ENCODE results near the gene NR0B2.
A peak's percentile ranks its signal among the peaks of the same experiment; 100 is the strongest.
"Not testable (repeated sequence)": the region's sequence is repeated elsewhere in the genome, so short reads cannot be mapped to it uniquely, and the experiment has no call there.

Gene NR0B2

GRCh38 chr1:26889551-26890466 lies 24.0 kb downstream of the NR0B2 start, which contains the start of gene GPN2:
Gene GPN2, minus strand, starts transcription at chr1:26890283. Its CDS starts 187 bp downstream, at chr1:26890096.
- peak; percentile 91 for DNase-seq (ENCODE audit: low spot score)

- no peak for DNase-seq (ENCODE audit: low spot score)
These were observed 25.5 kb downstream of the NR0B2 start for GRCh38 chr1:26888231-26888630.

- no peak for DNase-seq (ENCODE audit: low spot score)
These were observed 26.6 kb downstream of the NR0B2 start for GRCh38 chr1:26887125-26887524.

- DNase-seq (ENCODE audit: low spot score), result no peak
These were observed 30.9 kb downstream of the NR0B2 start for GRCh38 chr1:26882696-26883463.

GRCh38 chr1:26881611-26882010 lies 32.2 kb downstream of the NR0B2 start:
- DNase-seq (ENCODE audit: low spot score), result not testable (repeated sequence)

- DNase-seq (ENCODE audit: low spot score), result no peak
These were observed 34.0 kb downstream of the NR0B2 start for GRCh38 chr1:26879793-26880192.

GRCh38 chr1:26877326-26877725 lies 36.4 kb downstream of the NR0B2 start:
- DNase-seq (ENCODE audit: low spot score), result no peak

- DNase-seq (ENCODE audit: low spot score), result no peak
These were observed 38.9 kb downstream of the NR0B2 start for GRCh38 chr1:26874896-26875295.

- not testable (repeated sequence) for DNase-seq (ENCODE audit: low spot score)
These were observed 40.7 kb downstream of the NR0B2 start for GRCh38 chr1:26873097-26873496.

- DNase-seq (ENCODE audit: low spot score), result peak; percentile 98
These were observed 48.9 kb downstream of the NR0B2 start for GRCh38 chr1:26864610-26865480.

GRCh38 chr1:26863685-26864077 lies 50.1 kb downstream of the NR0B2 start:
- DNase-seq (ENCODE audit: low spot score), result no peak

GRCh38 chr1:26862781-26863684 lies 50.7 kb downstream of the NR0B2 start, which contains the start of gene SFN:
Gene SFN, plus strand, starts transcription at chr1:26863149. Its CDS starts 64 bp downstream, at chr1:26863213.
- DNase-seq (ENCODE audit: low spot score), result no peak

- DNase-seq (ENCODE audit: low spot score), result no peak
These were observed 51.8 kb downstream of the NR0B2 start for GRCh38 chr1:26861889-26862378.
